ENCODE data around the gene CCN5.
"Not testable (repeated sequence)": the region's sequence is repeated elsewhere in the genome, so short reads cannot be mapped to it uniquely, and the experiment has no call there.

Gene CCN5

DNA sequence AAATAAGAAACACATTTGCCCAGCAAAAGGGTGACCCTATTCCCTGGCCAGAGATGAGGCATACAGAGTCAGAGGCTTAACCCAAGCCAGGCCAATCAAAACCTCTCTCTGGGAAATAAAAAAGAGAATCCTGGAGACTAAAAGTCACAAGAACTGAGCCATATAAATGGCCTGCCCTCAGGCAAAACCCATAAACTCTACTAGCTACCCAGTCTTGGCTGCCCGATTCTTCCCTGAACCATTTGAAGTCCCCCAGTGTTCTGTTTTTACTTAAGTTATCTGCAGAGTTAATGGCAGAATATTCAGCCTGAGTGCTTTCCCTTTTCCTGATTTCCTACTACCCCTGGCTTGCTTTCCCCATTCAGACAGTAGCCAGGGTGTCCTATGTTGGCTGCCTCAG lies 44.4 kb downstream of the CCN5 start:
- no peak for DNase-seq

DNA sequence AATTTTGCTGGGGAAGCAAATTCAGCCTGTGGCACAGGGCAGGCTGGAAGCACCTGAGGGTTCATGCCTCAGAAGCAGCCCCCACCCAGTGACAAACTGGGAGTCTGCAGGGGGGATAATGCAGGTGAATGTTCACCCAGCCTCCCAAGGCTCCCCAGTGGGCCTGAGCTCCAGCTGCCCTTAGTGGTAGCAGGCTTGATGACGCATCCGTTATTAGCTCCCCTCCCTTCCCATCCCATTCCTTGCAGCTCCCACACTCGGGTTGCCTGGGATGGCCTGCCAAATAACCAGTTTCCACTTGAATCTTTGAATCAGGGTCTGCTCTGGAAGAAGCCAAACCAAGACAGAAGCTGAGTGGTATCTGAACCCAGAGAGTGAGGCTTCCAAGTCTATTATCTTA lies 46.3 kb downstream of the CCN5 start:
- no peak for DNase-seq

GRCh38 chr20:44762466-44763140 lies 47.4 kb downstream of the CCN5 start:
- DNase-seq: no peak

- not testable (repeated sequence) for DNase-seq
Observed at GRCh38 chr20:44763798-44764197, 48.6 kb downstream of the CCN5 start.

GRCh38 chr20:44765091-44765490 lies 49.9 kb downstream of the CCN5 start:
- DNase-seq: no peak

DNA sequence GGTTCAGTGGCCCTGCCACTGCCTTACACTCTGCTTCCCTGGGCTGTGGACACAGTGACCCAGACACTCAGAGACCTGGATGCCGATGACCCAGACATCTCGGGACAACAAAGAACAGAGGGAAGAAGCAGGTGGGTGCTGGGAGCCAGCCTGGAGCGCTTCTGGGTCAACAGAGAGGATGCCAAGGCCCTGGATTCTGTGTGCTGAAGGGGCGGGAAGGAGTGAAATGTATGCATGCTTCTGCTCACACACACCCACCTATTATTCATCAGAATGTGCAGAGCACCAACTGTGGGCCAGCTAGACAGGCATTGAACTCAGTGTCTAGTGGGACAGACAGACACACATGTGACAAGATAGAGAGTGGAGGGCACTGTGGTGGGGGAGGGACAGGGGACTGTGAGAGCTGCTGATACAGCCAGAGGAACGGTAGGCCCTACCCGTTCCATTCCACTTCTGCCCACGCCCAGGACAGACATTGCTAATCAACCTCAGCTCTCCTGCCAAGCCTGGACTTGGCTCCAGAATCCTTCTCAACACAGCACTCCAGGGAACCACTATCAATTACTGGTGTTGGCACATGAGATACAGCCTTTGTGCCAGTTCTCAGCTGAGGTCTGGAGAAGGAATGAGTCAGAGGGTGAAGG lies 50.7 kb downstream of the CCN5 start:
- no peak for DNase-seq

GRCh38 chr20:44768256-44768655 lies 53.1 kb downstream of the CCN5 start:
- DNase-seq: no peak

DNA sequence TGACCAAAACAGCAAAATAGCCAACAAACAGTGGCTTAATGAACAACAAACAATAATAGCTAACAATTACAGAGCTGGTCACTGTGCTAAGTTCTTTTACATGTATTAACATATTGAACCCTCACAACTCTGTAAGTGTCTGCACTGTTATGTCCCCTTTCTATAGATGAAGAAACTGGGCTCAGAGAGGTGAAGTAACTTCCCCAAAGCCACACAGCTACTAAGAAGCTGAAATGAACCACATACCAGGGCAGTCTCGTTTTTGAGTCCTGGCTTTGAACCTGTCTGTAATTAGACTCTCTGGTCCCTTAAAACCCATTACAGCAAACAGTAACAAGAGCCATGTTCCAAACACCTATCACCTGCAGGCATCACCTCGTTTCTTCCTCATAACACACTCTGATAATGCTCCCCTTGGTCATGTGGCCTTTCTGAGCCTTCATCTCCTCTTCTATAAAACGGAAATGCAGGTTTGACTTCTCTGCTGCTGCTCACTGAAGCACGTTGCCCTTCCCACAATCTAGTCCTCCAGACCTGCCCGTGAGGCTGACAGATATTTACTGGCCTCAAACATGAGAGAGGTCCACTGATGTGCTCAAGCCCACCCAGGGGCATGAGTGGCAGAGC lies 53.8 kb downstream of the CCN5 start:
- DNase-seq: no peak

DNA sequence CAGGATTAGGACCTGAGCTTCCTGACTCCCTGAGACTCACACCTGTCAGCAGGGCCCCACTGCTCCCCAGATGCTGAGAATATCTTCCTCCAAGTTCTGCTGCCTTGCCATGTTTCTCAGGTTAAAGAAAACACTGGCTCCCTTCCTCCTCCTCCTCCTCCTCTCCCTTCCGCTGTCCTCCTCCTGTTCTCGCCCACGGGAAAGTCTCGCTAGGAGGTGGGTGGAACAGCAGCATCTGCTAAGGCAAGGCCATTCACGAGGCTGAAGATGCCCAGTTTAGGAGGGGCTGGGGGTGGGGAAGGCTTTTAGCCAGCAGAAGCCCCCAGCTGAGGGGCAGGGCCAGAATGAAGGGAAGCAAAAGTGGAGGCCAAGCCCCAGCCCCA lies 54.3 kb downstream of the CCN5 start:
- no peak for DNase-seq

- DNase-seq: no peak
Observed at GRCh38 chr20:44770484-44771171, 55.5 kb downstream of the CCN5 start.

GRCh38 chr20:44771172-44771535 lies 56.0 kb downstream of the CCN5 start:
- no peak for DNase-seq

DNA sequence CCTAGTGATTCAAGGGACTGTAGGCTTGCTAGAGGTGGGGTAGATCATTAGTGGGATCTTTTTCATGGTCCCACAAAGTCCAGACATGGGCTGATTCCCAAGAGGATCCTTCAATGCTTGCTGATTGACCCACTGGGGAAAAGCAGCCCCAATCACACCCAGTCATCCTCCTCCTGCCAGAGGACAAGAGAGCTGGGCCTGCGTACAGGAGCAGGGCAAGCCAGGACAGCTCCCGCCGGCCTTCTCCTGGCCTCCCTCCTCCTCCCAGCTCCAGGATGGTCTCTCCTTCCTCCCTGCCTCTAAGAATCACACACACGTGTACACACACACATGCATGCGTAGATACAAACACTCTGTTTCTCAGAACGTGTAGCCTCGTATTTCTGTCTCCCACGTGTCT lies 57.5 kb downstream of the CCN5 start:
- DNase-seq: no peak

GRCh38 chr20:44773070-44773829 lies 58.1 kb downstream of the CCN5 start:
- DNase-seq: no peak

DNA sequence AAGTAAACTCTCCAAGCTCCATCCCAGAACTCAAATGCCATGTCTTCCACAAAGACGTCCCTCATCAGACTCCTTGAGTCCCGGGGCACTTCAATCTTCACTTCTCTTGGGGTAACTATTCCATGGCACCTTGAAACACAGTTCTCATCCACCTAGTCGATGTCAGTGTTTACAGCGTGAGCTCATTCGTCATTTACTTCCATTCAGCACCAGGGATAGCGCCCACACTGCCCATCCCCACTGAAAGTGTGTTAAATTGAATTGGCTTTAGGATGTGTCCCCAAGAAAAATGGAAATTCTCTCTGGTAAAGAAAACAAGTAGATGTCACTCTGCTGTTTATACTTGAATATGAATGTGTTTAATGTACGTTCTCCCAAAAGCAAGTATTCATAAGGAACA lies 61.8 kb downstream of the CCN5 start:
- DNase-seq: peak; percentile 3
